ENCODE results near the gene GRIP1.

GRIP1 gene

DNA sequence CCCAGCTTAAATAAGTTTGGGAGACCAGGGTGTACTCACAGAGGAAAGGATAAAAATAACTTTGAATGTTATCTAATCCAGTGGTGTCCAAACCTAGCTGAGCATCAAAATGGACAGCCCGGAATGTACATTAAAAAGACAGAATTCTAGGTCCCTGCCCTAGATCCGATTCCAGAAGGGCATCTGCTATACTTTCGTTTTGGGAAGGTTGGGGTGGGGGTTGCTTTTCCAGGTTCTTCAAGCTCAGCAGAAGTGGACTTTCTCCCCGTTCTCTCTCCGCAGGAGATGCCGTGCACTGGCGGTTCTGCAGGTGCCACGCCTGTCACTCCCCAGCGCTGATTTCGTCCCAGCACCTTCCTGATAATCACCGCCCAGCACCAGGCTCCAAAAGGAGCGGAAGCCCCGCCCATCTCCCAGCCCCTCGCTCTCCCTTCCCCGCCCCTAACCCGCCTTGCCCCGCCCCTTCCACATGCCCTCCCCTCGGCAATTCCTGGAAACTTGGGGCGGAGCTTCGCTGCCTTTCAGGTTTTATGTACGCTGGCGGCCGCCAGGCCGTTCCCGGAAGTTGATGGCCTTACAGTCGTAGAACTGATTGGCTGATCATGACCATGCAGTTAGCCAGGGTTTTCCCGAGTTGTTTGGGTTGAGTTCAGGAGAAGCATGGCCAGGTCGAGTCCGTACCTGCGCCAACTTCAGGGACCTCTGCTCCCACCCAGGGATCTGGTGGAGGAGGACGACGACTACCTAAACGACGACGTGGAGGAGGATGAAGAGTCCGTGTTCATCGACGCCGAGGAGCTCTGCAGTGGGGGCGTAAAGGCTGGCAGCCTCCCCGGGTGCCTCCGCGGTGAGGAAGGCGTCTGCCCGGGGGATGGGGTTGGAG, 376.7 kb downstream of the GRIP1 start, which contains the start of gene HELB:
TSS of gene HELB (plus strand) at position 550 of the 883 bp plus-strand sequence. CDS start at position 661, 111 bp downstream.
- FAIRE-seq, result peak; percentile 99
- TF ChIP-seq POLR2AphosphoS5 (IDR thresholded peaks at IDR 0.05; ENCODE audit: low read depth, low read length) (peak; percentile 92), TAF1 (IDR thresholded peaks at IDR 0.05; ENCODE audit: borderline replicate concordance, low read depth, low read length) (0 out of 2 replicates have a peak, but pooled peaks have one; percentile 45), POLR2A (IDR thresholded peaks at IDR 0.05; ENCODE audit: low read depth, low read length) (peak; percentile 87)

DNA sequence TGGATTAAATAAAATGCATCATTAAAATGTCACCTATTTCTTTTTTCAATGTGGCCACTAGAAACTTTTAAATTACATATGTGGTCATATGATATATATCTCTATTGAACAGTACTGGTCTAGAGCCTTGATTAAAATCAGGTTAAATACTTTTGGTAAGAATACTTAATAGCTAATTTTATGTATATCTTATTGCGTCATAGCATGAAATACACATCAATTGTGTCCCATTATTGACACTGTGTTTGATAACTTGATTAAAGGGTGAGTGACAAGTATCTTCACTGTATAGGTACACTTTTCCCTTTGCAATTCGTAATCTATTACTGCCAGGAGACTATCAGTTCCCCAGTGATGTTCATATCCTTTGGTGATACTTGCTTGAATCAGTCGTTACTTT, 381.0 kb downstream of the GRIP1 start:
- no peak for TF ChIP-seq POLR2AphosphoS5 (IDR thresholded peaks at IDR 0.05; ENCODE audit: low read depth, low read length)
- no peak for TF ChIP-seq POLR2A (IDR thresholded peaks at IDR 0.05; ENCODE audit: low read depth, low read length)
- TF ChIP-seq TAF1 (IDR thresholded peaks at IDR 0.05; ENCODE audit: borderline replicate concordance, low read depth, low read length), result no peak
- DNase-seq (ENCODE audit: insufficient read length) (no peak), FAIRE-seq (no peak)

More for the DNA sequence above, 376.7 kb downstream of the GRIP1 start, which contains the start of gene HELB:
- peak; percentile 63 for DNase-seq (ENCODE audit: insufficient read length)
